Dermis blood vessel endothelial cell (primary cell): ENCODE data around the gene SELENOT. TPM values are rescaled to one million over a fixed set of nuclear protein-coding genes. Genes with fewer than 3 reads are reported as not detected.

Experiments used
- DNase-seq: peaks from one replicate; pipeline ENCODE4 v3.0.0; 2010
- total RNA-seq: library from RNA; depleted of rRNA; stranded (reverse); fragments of >200 nt; gene quantifications from 2 replicates; pipeline ENCODE4 v1.2.3, GENCODE V29; 2014

The SELENOT gene
- 151 and 153 TPM in 2 replicates for total RNA-seq

- peak; percentile 97 for DNase-seq
These were observed at the start of gene SELENOT for GRCh38 chr3:150603153-150603979. Gene SELENOT (plus strand): TSS chr3:150603321. CDS start chr3:150603363, 42 bp downstream.

DNA sequence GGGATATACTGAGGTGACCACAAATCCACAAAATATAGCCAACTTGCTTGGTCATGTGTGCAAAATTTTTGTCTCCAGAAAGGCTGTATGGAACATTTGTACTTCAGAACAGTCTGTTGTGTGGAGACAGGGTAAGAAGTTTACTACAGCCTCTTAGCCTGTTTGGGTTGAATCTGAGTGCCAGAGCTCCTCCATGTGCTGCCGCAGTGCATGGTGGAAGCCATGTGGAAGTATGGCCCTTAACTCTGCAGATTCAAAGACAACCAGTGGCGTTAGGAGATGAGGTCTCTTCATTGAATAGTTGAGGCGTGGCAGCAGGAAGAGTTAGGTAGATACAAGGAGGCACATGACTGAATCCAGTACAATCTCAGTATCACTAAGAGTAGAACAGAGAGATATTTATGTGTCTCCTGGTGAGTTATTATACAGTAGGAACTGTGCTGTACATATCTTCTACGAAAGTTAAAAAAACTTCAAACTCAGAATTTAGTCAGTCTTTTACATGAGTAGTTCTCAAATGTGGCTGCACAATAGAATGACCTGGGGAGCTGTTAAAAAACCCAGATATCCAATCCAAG lies 47.2 kb upstream of the SELENOT start:
- no peak for DNase-seq

DNA sequence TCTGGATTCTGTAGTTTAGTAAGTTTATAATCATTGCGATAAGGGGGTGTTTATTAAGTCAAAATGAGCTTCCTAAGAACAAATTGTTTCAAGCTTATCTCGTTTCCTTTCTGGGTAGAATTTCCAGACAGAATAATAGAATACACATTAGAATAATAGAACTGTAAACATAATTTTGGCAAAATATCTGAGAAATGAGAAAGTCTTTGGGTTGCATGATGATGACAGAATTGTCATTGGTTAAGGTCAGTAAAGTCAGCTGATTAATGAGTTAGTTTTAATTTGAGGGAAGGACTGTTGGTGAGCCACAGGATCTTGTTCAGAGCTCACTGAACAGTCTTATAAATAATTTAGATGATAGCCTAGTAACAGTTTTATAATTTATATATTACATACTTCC lies 46.3 kb upstream of the SELENOT start:
- DNase-seq = peak; percentile 68

- DNase-seq = no peak
These were observed 45.4 kb upstream of the SELENOT start for GRCh38 chr3:150557725-150558124.

DNA sequence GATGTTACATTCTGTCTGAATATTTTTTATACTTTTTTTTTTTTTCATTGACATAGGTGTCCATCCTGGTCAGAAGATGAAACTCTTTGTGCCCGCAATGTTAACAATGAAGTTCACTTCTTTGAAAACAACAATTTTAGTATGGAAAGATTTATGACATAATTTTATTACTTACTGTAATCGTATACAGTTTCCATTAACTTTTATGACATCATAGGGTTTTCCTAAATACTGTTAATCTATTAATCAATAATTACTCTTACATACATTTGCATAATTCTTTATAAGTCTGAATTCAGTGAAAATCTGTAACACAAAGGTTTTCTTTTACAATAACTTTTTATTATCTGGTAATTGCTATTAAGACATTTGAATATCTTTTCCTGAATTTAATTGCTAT lies 38.9 kb upstream of the SELENOT start:
- no peak for DNase-seq

- DNase-seq = no peak
These were observed 35.8 kb upstream of the SELENOT start for GRCh38 chr3:150567328-150567727.

DNA sequence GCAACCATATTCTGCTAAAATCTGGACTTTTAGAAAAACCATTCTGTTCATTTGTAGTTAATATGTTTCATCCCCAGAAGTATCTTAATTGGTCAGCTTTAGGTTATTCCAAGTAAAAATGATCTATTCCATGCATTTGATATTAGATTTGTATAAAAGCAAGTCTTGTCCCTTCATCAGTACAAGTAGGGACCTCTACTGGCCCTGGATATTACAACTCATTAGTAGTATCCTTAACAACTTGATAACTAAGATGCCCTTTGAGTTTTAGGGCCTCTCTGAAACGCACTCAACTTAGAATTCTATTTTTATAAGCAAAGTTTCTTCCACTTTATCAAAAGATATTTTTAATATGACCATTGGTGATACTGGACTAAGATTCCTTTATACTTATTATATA lies 25.3 kb upstream of the SELENOT start:
- DNase-seq = peak; percentile 49

DNA sequence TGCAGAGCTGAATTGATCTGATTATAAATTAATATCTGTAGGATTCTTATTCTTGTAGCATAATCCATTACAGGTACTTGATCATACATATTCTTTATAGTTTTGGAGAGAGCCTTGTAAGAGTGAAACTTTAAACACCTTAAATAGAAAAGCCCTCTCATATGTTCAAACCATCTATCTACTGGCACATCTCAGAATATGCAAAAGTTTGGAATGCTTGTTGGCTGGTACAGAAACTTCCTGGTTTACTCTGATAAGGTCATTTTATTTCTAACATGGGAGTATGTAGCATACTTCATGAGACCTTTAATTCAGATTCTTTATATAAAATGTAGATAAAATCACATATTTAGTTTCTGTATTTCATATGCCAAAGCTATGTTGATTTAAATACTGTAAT lies 21.9 kb upstream of the SELENOT start:
- DNase-seq = no peak

- no peak for DNase-seq
These were observed 20.5 kb upstream of the SELENOT start for GRCh38 chr3:150582620-150583019.

DNA sequence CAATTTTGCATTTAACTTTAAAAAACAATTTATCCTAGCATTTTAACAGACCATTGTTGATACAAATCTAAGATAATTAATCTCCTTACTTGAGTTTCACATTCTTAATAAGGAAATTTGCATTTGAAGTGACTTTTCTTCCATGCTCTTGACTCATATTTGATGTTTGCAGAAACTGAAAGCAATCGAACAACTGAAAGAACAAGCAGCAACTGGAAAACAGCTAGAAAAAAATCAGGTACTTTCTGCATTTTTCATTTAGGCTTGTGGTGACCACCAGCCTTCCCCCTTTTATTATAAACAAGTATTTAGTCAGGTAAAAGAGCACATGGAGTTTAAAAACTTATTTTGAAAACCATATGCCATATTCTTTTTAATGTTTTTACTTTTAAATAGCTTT lies 20.1 kb upstream of the SELENOT start:
- DNase-seq = no peak

DNA sequence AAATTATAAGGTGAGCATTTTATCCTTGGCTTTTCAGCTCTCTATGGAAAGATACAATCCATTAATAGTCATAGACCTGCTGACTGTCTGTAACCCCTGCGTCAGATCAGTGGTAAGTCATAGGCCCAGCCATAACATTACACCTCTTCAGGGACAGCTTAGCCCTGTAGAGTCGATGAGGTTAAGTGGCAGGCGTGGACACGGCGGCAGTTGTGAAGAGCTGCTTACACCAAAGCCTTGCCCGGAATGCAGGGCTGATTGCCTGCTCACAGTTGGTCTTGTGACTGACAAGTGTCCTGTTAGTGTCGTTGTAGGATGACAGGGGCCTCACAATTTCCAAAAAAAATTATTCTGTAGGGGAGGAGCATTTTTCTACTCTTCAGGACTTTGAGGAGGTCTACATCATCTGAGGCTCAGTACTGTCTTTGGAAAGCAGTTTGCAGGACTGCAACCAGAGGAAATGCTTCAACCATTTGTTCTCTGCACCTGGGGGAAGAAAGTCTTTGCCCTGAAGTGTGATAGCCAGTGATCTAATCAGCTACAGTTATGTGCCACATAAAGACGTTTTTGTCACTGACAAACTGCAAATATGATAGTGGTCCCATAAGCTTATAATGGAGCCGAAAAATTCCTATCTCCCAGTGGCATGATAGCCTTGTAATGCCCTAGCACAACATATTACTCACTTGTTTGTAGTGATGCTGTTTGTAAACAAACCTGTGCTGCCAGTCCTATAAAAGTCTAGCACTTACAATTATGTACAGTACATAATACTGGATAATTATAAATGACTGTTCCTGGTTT lies 14.9 kb upstream of the SELENOT start:
- no peak for DNase-seq

- DNase-seq = no peak
These were observed 13.4 kb upstream of the SELENOT start for GRCh38 chr3:150589759-150590158.

DNA sequence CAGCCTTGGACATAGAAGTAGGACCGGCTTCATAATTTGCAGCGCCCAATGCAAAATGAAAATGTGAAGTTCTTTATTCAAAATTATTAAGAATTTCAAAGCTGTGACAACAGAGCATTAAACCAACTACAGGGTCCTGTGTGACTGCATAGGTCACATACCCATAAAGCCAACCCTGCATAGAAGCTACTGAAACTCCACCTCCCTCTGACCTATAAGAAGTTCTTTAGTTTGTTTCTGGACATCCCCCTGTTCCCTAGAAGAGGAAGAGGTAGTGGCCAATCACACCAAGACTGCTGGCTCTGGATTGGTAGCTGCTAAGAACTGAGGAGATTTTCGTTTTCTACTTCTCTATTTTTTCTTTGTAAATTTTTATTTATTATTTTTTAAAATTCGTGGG lies 9.0 kb upstream of the SELENOT start:
- no peak for DNase-seq

DNA sequence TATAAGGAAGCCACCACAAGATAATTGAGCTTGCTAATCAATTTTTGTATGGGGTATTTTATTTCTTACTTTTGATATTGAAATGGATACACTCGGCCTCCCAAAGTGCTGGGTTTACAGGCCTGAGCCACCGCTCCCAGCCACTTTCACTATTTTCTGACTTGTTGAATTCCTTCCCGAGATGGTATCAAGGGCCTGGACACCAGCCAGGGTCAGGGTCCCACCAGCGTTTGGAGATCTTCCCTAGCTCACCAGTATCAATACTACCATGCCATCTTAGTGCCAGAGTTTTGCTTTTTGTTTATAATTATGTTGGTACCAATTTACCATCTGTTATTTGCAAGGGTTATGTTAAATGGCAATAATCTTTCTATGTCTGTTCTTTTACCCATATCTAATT lies 5.5 kb upstream of the SELENOT start:
- no peak for DNase-seq

DNA sequence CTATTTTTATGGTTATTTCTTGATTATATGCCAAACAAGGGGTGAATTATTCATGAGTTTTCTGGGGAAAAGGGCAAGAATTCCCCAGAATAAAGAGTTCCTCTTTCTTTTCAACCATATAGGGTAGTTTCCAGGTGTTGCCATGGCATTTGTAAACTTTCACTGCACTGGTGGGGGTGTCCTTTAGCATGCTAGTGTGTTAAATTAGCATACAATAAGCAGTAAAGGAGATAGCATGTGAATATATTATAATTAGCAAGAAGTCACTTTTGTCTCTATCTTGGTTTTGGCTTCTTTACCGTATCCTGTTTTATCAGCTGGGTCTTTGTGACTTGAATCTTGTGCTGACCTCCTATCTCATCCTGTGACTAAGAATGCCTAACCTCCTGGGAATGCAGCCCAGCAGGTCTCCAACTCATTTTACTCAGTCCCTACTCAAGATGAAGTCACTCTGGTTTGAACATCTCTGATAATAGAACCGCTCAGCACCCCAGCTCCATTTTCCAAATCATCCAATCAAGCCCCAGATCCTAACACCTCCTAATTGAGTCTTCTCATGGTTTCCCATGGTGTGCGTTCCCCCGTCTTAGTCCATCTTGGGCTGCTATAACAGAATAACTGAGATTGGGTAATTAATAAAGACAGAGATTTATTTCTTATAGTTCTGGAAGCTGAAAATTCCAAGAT lies 3.4 kb upstream of the SELENOT start:
- DNase-seq = peak; percentile 79

DNA sequence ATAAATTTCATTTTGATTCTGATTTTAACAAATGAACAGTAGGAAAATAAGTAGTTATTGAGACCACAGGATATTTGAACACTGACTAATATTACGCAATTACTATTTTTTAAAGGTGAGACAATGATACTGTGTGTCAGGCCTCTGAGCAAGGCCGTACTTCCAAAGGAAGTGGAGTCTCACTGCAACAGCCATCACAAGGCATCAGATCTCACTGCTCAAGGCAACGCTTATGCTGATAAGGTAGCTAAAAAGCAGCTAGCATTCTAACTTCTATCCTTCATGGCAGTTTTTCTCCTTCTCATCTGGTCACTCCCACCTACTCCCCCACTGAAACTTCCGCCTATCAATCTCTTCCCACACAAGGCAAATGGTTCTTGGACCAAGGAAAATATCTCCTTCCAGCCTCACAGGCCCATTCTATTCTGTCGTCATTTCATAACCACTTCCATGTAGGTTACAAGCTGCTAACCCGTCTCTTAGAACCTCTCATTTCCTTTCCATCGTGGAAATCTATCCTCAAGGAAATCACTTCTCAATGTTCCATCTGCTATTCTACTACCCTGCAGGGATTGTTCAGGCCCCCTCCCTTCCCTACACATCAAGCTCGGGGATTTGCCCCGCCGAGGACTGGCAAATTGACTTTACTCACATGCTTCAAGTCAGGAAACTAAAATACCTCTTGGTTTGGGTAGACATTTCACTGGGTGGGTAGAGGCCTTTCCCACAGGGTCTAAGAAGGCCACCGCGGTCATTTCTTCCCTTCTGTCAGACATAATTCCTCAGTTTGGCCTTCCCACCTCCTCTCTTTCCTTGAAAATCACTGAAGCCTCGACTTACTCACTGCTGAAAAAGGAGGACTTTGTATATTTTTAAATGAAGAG lies 2.2 kb upstream of the SELENOT start:
- DNase-seq = peak; percentile 7

- no peak for DNase-seq
These were observed 532 bp upstream of the SELENOT start for GRCh38 chr3:150602426-150603152.

DNA sequence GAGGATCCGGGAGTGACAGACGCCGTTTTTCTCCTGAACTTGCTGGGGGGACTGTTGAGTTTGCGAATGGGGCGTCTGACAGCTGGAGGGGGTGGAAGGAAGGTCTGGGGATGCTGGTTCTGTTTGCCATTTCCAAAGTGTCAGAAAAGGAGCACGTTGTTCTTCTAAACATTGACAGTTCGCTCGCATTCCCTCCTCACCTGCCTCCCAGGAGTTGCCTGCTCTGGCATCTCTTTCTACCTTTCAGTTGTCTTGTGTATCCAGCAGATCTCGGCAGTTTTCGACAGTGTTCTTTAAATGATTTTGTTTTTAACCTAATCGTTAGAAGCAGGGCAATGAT lies 829 bp downstream of the SELENOT start:
- no peak for DNase-seq

DNA sequence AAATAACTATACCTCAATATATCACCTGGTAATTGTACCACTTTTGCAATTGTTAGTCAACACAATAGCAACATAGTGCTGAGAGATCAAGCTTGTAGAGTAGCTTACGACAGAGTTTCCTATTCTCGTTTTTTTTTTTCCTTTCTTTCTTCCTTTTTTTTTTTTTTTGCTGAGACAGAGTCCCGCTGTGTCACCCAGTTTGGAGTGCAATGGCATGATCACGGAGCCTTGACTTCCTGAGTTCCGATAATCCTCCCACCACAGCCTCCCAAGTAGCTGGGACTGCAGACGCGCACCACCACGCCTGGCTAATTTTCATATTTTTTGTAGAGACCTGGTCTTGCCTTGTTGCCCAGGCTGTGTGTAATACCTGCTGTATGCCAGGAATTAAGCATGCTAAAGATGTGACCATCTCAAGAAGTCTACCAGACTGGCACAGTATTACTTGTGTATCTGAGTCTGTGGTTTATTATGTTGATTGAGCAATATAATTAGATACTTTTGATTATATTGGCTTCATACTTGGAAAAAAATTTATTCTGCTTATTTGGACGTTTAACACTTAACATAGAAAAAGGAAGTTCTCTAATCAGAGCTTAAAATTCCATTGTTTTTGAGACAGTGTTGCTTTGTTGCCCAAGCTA lies 3.0 kb downstream of the SELENOT start:
- no peak for DNase-seq

DNA sequence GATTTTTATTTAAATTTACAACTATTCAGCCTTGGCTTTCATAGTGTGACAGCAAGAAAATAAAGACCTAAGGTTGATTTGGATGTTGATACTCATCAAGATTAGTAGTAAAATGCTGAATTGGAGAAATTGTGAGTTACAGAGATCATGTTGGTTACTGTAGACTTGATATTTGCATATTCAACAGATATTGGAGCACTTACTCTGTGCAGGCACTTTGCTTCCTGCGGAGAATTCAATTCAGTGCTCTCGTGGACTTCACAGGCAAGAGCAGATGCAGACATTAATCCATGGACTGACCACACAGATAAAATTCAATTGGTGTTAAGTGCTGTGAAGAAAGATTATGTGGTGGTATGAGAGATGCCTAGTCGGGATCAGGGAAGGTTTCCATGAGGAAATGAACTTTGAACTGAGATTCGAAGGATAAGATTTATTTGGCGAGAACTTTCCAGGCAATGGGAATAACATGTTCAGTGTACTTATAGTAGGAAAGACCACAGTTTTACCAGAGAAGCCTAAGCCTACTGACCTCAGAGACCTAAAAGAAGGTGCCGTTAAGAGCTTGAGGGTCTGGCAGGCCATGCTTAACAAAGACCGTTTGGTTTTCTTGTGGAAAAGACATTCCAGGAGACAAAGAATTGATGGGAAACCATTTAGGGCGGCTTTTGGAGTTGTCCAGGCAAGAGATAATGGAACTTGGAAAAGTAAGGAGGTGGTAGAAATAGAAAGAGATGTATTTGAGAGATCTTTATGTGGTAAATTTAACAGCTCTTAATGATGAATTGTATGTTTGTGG lies 4.3 kb downstream of the SELENOT start:
- no peak for DNase-seq
